Thymus (tissue), 11 donors: ENCODE results near the gene GALNT4. TPM values are rescaled to one million over a fixed set of nuclear protein-coding genes. Genes with fewer than 3 reads are reported as not detected.

Source experiments
- DNase-seq, 9 donors: peaks; one replicate each; pipeline ENCODE4 v3.0.0-alpha.2; 2013; ENCODE audit warnings: low spot score in 9 of 9, low read depth in 6 of 9, missing footprints in 1 of 9
- H3K27ac ChIP-seq, 2 donors: one replicate each; pipeline ENCODE4 v1.5.1; 2013; ENCODE audit warnings: control low read depth in 1 of 2, low read depth in 1 of 2, low read length in 1 of 2, mild to moderate bottlenecking in 1 of 2, moderate library complexity in 1 of 2
- H3K27me3 ChIP-seq, 2 donors: one replicate each; pipeline ENCODE4 v1.5.1; 2013; ENCODE audit warnings: low read length in 1 of 2; ENCODE audit not compliant: control insufficient read depth in 2 of 2, insufficient read depth in 1 of 2
- H3K36me3 ChIP-seq, 2 donors: one replicate each; pipeline ENCODE4 v1.5.1; 2013; ENCODE audit warnings: low read length in 1 of 2, mild to moderate bottlenecking in 1 of 2, moderate library complexity in 1 of 2; ENCODE audit not compliant: control insufficient read depth in 2 of 2, insufficient read depth in 2 of 2
- H3K4me1 ChIP-seq, 2 donors: one replicate each; pipeline ENCODE4 v1.5.1; 2013; ENCODE audit warnings: low read length in 2 of 2; ENCODE audit not compliant: control insufficient read depth in 2 of 2, insufficient read depth in 2 of 2
- H3K4me3 ChIP-seq, 2 donors: one replicate each; pipeline ENCODE4 v1.5.1; 2013; ENCODE audit warnings: low read length in 2 of 2, control low read depth in 1 of 2, mild to moderate bottlenecking in 1 of 2
- H3K9me3 ChIP-seq, 2 donors: one replicate each; pipeline ENCODE4 v1.5.1; 2013; ENCODE audit warnings: low read length in 1 of 2, mild to moderate bottlenecking in 1 of 2; ENCODE audit not compliant: control insufficient read depth in 2 of 2, insufficient read depth in 1 of 2
- WGBS: extraction: QIAGEN DNeasy Blood & Tissue Kit; methylation state at CpG from one replicate; pipeline ENCODE4 v1.1.7; 2013; 5-methylcytosine and 5-hydroxymethylcytosine counted together
- polyA plus RNA-seq: library from polyadenylated mRNA; stranded (reverse); fragments of 200-250 nt; gene quantifications from one replicate; pipeline ENCODE4 v1.2.3, GENCODE V29; 2013
- total RNA-seq: library from RNA; stranded (reverse); fragments of 120-200 nt; gene quantifications from one replicate; pipeline ENCODE4 v1.2.4, GENCODE V29; 2013
- donor health status: healthy.

Gene GALNT4
- total and polyA plus RNA-seq, 2 donors = 1.3 to 2.9 TPM

DNA sequence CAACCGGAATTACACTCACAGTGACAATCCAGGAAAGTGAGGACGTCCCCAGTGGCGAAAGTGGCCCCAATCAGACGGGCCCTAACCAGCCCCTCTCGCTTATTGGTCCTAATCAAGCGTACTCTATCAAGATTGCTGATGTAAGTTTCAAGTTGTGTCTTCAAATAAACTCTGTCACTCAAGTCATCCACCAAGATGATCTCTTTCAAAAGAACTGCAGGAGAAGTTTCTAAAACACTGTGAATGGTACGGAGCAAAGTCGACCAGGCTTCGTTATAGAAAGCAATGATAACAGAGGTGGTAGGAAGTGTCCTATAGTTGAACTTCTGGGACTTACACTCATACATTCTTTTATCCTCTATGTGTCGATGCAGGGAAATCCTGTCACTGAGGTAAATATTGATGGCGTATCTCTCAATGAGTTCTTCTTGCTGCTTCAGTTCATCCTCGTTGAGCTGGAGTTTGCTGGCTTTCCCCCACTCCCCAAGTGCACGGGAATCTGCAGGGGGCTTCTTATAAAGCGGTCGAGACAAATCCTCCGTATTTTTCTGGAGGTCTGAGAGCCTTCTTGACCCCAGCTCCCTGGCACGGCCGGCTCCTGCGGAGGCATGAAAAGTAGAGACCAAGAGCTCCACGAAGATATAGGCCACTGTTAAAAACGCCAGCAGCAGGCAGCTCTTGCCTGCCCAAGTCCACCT lies 604 bp downstream of the GALNT4 start:
- 43% methylated on average over 21 of the region's 21 CpGs for WGBS
- Histone ChIP-seq H3K4me3 (peak overlapping the region; percentile 86 to 98), H3K9me3 (no peaks in the 10 kb centered on the region), H3K36me3 (peaks cover 5 to 9% of the 10 kb centered on the region in 2 donors), H3K27ac (peak overlapping the region; percentile 77 to 82), H3K4me1 (peaks cover 5 to 6% of the 10 kb centered on the region in 2 donors), H3K27me3 (no peaks in the 10 kb centered on the region)
- no peak for DNase-seq

DNA sequence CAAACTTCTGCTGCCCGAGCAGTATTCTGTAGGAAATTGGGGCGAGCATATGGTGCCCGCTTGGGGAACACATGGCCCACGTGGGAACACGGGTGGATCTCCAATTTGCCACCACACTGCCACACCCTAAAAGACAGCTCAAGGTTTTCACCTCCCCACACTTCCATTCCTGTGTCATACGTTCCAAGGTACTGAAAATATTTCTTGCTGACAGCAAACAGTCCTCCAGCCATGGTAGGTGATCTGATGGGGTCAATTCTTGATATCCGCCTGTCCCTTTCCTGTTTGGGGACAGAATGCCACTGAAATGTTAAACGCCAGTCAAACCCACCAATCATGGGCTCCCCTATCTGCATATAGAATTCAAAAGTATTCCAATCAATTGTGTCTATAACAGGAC lies 1.2 kb downstream of the GALNT4 start:
- DNase-seq = no peak
- no peaks in the 10 kb centered on the region for H3K27me3 ChIP-seq
- no peak overlapping the region for H3K27ac ChIP-seq
- peaks cover 5 to 6% of the 10 kb centered on the region in 2 donors for H3K4me1 ChIP-seq
- no peak overlapping the region for H3K4me3 ChIP-seq
- no peaks in the 10 kb centered on the region for H3K9me3 ChIP-seq
- 97% methylated on average over 8 of the region's 8 CpGs for WGBS
- H3K36me3 ChIP-seq = peaks cover 5 to 9% of the 10 kb centered on the region in 2 donors

- peaks cover 5 to 6% of the 10 kb centered on the region in 2 donors for H3K4me1 ChIP-seq
- no peak overlapping the region for H3K27ac ChIP-seq
- H3K4me3 ChIP-seq = no peak overlapping the region
Observed at GRCh38 chr12:89521364-89522223, 3.0 kb downstream of the GALNT4 start.

DNA sequence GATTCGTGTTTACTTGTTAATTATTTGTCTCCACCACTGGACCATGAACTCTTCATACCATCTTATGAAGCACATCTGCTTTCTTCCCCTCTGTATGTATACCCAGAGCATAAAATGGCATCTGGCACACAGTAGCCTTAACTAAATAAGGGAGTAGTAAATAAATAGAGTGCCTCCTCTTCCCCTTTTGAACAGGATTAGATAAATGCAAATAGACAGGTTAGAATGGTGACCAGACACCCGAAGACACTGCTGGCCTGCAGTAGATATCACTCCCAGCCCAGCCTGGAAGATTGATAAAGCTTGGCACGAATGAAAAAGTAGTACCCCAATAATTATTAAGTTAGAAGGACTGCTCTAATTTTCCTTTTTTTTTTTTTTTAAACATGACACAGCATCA lies 6.9 kb downstream of the GALNT4 start:
- H3K4me1 ChIP-seq = no peaks in the 10 kb centered on the region

More at GRCh38 chr12:89521364-89522223, 3.0 kb downstream of the GALNT4 start:
- WGBS = 86% methylated on average over 7 of the region's 7 CpGs
- no peaks in the 10 kb centered on the region for H3K27me3 ChIP-seq
- no peaks in the 10 kb centered on the region for H3K9me3 ChIP-seq
- peaks cover 5 to 9% of the 10 kb centered on the region in 2 donors for H3K36me3 ChIP-seq
- no peak for DNase-seq

GRCh38 chr12:89516633-89517032 lies 8.0 kb downstream of the GALNT4 start:
- H3K9me3 ChIP-seq = no peaks in the 10 kb centered on the region
- WGBS = 83% methylated on average over 4 of the region's 4 CpGs
- DNase-seq = no peak
- H3K4me3 ChIP-seq = no peak overlapping the region
- no peaks in the 10 kb centered on the region for H3K27me3 ChIP-seq
- H3K27ac ChIP-seq = no peak overlapping the region
- no peaks in the 10 kb centered on the region for H3K4me1 ChIP-seq
- H3K36me3 ChIP-seq = no peaks in the 10 kb centered on the region

More for the DNA sequence above, 6.9 kb downstream of the GALNT4 start:
- peaks cover 0 to 2% of the 10 kb centered on the region in 2 donors for H3K36me3 ChIP-seq
- H3K27ac ChIP-seq = no peak overlapping the region
- H3K27me3 ChIP-seq = no peaks in the 10 kb centered on the region
- DNase-seq = no peak
- no peaks in the 10 kb centered on the region for H3K9me3 ChIP-seq
- no peak overlapping the region for H3K4me3 ChIP-seq
- WGBS = 80% methylated on average over 3 of the region's 3 CpGs

DNA sequence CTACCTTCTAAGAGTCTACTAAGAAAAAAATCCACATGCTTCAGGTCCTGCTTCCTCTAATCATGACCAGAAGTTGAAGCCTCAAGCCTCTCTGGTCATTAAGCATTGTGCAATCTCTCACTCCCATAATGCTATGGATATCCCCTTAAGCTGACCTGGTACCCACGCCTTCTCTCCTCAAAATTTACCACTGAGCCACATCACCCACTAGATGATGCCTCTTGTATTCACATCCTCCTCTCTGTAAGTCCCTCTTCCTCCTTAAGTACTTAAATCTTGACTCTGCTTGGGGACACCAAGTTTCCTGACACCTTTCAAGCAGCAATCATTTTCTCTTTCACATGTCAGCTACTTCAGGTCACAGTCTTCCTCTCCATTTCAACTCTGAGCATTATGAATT lies 9.8 kb downstream of the GALNT4 start:
- no peaks in the 10 kb centered on the region for H3K27me3 ChIP-seq
- 91% methylated on average over 1 of the region's 1 CpG for WGBS
- no peaks in the 10 kb centered on the region for H3K9me3 ChIP-seq
- DNase-seq = no peak
- no peaks in the 10 kb centered on the region for H3K36me3 ChIP-seq
- H3K27ac ChIP-seq = no peak overlapping the region
- H3K4me3 ChIP-seq = no peak overlapping the region
- no peaks in the 10 kb centered on the region for H3K4me1 ChIP-seq

DNA sequence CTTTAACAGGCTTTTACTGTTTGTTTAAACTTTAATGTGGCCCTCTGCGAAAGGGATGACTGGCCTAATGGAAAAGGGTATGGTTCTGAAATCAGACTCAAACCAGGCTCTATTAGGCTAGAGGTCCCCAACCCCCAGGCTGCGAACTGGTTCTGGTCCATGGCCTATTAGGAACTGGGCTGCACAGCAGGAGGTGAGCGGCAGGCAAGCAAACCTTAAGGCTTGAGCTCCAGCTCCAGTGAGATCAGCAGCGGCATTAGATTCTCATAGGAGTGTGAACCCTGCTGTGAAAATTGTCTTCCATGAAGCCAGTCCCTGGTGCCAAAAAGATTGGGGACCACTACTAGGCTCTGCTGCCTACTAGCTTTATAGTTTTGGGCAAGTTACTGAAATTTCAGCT lies 11.1 kb downstream of the GALNT4 start:
- Histone ChIP-seq H3K36me3 (no peaks in the 10 kb centered on the region), H3K4me1 (no peaks in the 10 kb centered on the region), H3K4me3 (no peak overlapping the region), H3K27ac (no peak overlapping the region), H3K9me3 (no peaks in the 10 kb centered on the region), H3K27me3 (no peaks in the 10 kb centered on the region)
- 96% methylated on average over 4 of the region's 4 CpGs for WGBS
- DNase-seq = no peak

DNA sequence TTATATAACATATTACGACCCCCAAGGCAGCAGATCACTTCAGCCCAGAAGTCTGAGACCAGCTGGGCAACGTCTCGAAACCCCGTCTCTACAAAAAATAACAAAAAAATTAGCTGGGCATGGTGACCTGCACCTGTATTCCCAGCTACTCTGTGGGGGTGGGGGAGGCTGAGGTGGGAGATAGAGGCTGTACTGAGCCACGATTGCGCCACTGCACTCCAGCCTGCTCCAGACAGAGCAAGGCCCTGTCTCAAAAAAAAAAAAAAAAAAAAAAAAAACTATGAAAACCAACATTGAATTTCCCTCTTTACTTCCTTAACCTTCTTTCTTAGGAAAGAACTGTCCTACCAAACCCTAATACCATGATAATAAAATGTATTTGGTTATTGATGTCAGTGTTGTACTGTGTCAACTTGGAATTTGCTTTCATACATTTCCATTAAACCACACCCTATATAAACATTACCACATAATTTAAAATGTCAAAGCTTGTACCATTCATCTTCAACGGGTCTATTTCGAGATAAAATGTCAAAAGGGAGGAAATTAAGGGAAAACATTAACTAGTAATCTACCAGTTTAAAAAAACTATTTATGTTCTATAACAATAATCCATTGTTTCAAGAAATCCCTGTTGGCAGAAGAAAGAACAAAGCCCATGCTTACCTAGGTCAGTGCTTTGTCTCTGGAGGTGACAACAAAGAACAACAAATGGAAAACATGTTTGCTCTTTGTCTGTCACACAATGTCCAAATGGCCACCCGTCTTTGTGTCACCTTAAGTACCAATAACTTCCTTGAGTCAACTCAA lies 17.4 kb downstream of the GALNT4 start:
- Histone ChIP-seq H3K9me3 (no peaks in the 10 kb centered on the region), H3K36me3 (no peaks in the 10 kb centered on the region), H3K27ac (no peak overlapping the region), H3K27me3 (no peaks in the 10 kb centered on the region), H3K4me1 (no peaks in the 10 kb centered on the region), H3K4me3 (no peak overlapping the region)
- 92% methylated on average over 9 of the region's 9 CpGs for WGBS
- no peak for DNase-seq
